A549 treated with AZD2906 at 1 μM for 4 hours (cell line): ENCODE data around the gene MEP1B. TPM values are rescaled to one million over a fixed set of nuclear protein-coding genes. Genes with fewer than 3 reads are reported as not detected.

Source experiments
- total RNA-seq: library from RNA; stranded (reverse); fragments of 200-300 nt; extraction: Qiagen RNA extraction; gene quantifications from 5 replicates; pipeline ENCODE4 v1.2.3, GENCODE V29; 2022

The MEP1B gene
- total RNA-seq, result 0.04 to 0.10 TPM (median 0.05 TPM) in 5 replicates

DNA sequence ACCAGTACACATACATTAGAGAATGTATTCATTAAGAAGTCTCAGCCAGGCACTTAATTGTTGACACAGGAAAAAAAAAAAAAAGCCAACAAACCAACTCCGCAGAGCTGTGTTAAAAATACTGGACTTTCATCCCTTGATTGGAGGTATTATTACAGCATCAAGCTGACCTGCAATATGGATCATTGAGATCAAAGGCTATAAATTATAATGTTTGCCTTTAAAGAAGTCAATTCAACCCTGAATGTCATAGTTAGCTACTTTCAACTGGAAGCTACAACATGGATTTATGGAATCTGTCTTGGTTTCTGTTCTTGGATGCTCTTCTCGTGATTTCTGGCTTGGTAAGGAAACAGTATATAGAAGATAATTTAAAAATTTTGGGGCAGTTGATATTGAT is at the start of gene MEP1B:
Gene MEP1B (plus strand): TSS at position 250 of the 400 bp plus-strand sequence. CDS start 32 bp downstream, at position 282.

Other genes starting within 250 kb of the MEP1B start
- 10.4 to 13.6 TPM (median 12.1 TPM) in 5 replicates for gene TRAPPC8, start 246.9 kb upstream of the MEP1B start, total RNA-seq
- 0.22 to 0.31 TPM (median 0.27 TPM) in 5 replicates for gene RNF125, start 171.2 kb upstream of the MEP1B start, total RNA-seq
- gene RNF138, start 98.2 kb upstream of the MEP1B start, total RNA-seq, result 11.8 to 13.5 TPM (median 12.9 TPM) in 5 replicates